ENCODE measurements around the gene ERBB4. TPM values are rescaled to one million over a fixed set of nuclear protein-coding genes. Genes with fewer than 3 reads are reported as not detected.

Gene ERBB4
- total RNA-seq: 10 to 100 TPM in 1 of 4 donors, 1 to 10 TPM in 1, under 1 TPM in 2; 0.26 to 13.3 (median 2.4) TPM

GRCh38 chr2:212538305-212539071 is at the start of gene ERBB4:
ERBB4 (minus strand) TSS chr2:212538802; CDS start chr2:212538530, 272 bp downstream.
- H3K9me3 ChIP-seq: no peaks in the 10 kb centered on the region
- H3K27me3 ChIP-seq: no peaks in the 10 kb centered on the region
- intact Hi-C loops (cut with DNase I; ENCODE audit: low total_unique reads): no loop called here
- H3K4me1 ChIP-seq: peaks cover 0 to 7% of the 10 kb centered on the region in 2 donors
- no peak within 1 kb of the TSS for H3K27ac ChIP-seq
- H3K4me3 ChIP-seq: peak within 1 kb of the TSS; percentile 36 to 47
- no peak for DNase-seq
- TF ChIP-seq POLR2A (IDR thresholded peaks at IDR 0.05): no peak
- no peak for TF ChIP-seq CTCF (IDR thresholded peaks at IDR 0.05)
- no peaks in the 10 kb centered on the region for H3K36me3 ChIP-seq

- TF ChIP-seq POLR2A (IDR thresholded peaks at IDR 0.05) (no peak), CTCF (IDR thresholded peaks at IDR 0.05) (no peak)
- H3K27ac ChIP-seq: no peak overlapping the region
- intact Hi-C loops (cut with DNase I; ENCODE audit: low total_unique reads): no loop called here
- H3K4me1 ChIP-seq: no peaks in the 10 kb centered on the region
- DNase-seq: no peak
- H3K4me3 ChIP-seq: no peak overlapping the region
- no peaks in the 10 kb centered on the region for H3K36me3 ChIP-seq
- H3K9me3 ChIP-seq: no peaks in the 10 kb centered on the region
- H3K27me3 ChIP-seq: no peaks in the 10 kb centered on the region
Observed at GRCh38 chr2:212580117-212580516, 41.5 kb upstream of the ERBB4 start.

GRCh38 chr2:212556296-212556695 is 17.7 kb upstream of the ERBB4 start:
- no peak for DNase-seq
- Histone ChIP-seq H3K27ac (no peak overlapping the region), H3K36me3 (no peaks in the 10 kb centered on the region), H3K9me3 (no peaks in the 10 kb centered on the region), H3K4me3 (no peak overlapping the region), H3K4me1 (no peaks in the 10 kb centered on the region), H3K27me3 (no peaks in the 10 kb centered on the region)
- TF ChIP-seq CTCF (IDR thresholded peaks at IDR 0.05): no peak
- TF ChIP-seq POLR2A (IDR thresholded peaks at IDR 0.05): no peak
- intact Hi-C loops (cut with DNase I; ENCODE audit: low total_unique reads): no loop called here

- TF ChIP-seq POLR2A (IDR thresholded peaks at IDR 0.05) (no peak), CTCF (IDR thresholded peaks at IDR 0.05) (no peak)
- no peaks in the 10 kb centered on the region for H3K27me3 ChIP-seq
- intact Hi-C loops (cut with DNase I; ENCODE audit: low total_unique reads): no loop called here
Observed at GRCh38 chr2:212554233-212554632, 15.6 kb upstream of the ERBB4 start.

GRCh38 chr2:212549941-212550340 is 11.3 kb upstream of the ERBB4 start:
- intact Hi-C loops (cut with DNase I; ENCODE audit: low total_unique reads): no loop called here
- H3K4me1 ChIP-seq: no peaks in the 10 kb centered on the region
- H3K27ac ChIP-seq: no peak overlapping the region

More at GRCh38 chr2:212554233-212554632, 15.6 kb upstream of the ERBB4 start:
- Histone ChIP-seq H3K9me3 (no peaks in the 10 kb centered on the region), H3K27ac (no peak overlapping the region), H3K4me1 (no peaks in the 10 kb centered on the region), H3K36me3 (no peaks in the 10 kb centered on the region), H3K4me3 (no peak overlapping the region)
- no peak for DNase-seq

More at GRCh38 chr2:212549941-212550340, 11.3 kb upstream of the ERBB4 start:
- no peak for DNase-seq
- no peak for TF ChIP-seq CTCF (IDR thresholded peaks at IDR 0.05)
- no peak for TF ChIP-seq POLR2A (IDR thresholded peaks at IDR 0.05)
- Histone ChIP-seq H3K27me3 (no peaks in the 10 kb centered on the region), H3K9me3 (no peaks in the 10 kb centered on the region), H3K4me3 (no peak overlapping the region), H3K36me3 (no peaks in the 10 kb centered on the region)

Measured in uterus (tissue), 4 donors.